HCT116 (cell line): ENCODE results near the gene KIRREL3. TPM values are rescaled to one million over a fixed set of nuclear protein-coding genes. Genes with fewer than 3 reads are reported as not detected.

Experiments
- ATAC-seq: fragments of 200-7000 bp; cut with Tn5 transposase; 2 replicates; pipeline ENCODE4 v1.9.1; 2020; ENCODE audit warnings: mild to moderate bottlenecking, moderate library complexity
- BruUV-seq: library from RNA; stranded (reverse); fragments of 400-500 nt; replicated peaks from 2 replicates; lab custom pipeline; 2021; lab: Mats Ljungman, UMichigan
- CTCF ChIA-PET: fragments of 300-600 bp; sonication (Branson Sonifier 250); formaldehyde crosslinking; loops from one replicate; lab custom pipeline; 2021; ENCODE audit warnings: antibody characterized with exemption; lab: Charles Lee
- POLR2A ChIA-PET: fragments of 300-600, 350-600 bp; sonication (Branson Sonifier 250); formaldehyde crosslinking; loops from one replicate; lab custom pipeline; 2021; ENCODE audit warnings: antibody characterized with exemption; lab: Charles Lee
- RAD21 ChIA-PET, 2 experiments: fragments of 300-600 bp; sonication (Branson Sonifier 250); formaldehyde crosslinking; loops; one replicate each; lab custom pipeline; 2023; ENCODE audit warnings: low total read pairs in 2 of 2; ENCODE audit not compliant: uncharacterized antibody in 2 of 2, unreplicated experiment in 2 of 2, low non-redundant PET in 1 of 2; lab: Charles Lee
- DNase-seq: peaks from one replicate; pipeline ENCODE4 v3.0.0-alpha.2; 2010; ENCODE audit warnings: low read depth, low spot score
- H2AFZ ChIP-seq: fragments of 200-600 bp; shearing (Covaris generic), sonication (generic); 2 replicates; pipeline ENCODE4 v1.6.1; 2017; ENCODE audit warnings: low read depth, mixed run types, mixed read lengths, antibody characterized with exemption, low read length; ENCODE audit not compliant: poor library complexity, severe bottlenecking
- H3K27ac ChIP-seq: 2 replicates; pipeline ENCODE4 v1.5.1; 2012; ENCODE audit warnings: low read depth, low read length
- H3K27me3 ChIP-seq: fragments of 200-600 bp; sonication (generic); 2 replicates; pipeline ENCODE4 v1.6.1; 2016; ENCODE audit warnings: mixed run types, low read length, mixed read lengths; ENCODE audit not compliant: insufficient read depth
- H3K36me3 ChIP-seq, 2 experiments: fragments of 200-500 bp in 1 of 2; fragments of 200-600 bp in 1 of 2; sonication (Bioruptor generic) in 1 of 2; sonication (generic) in 1 of 2; 2 replicates each; pipeline versions ENCODE4 v1.5.1 to v1.6.1; 2014 to 2016; ENCODE audit warnings: low read length in 2 of 2, inconsistent platforms in 1 of 2, mixed read lengths in 1 of 2, mixed run types in 1 of 2; ENCODE audit not compliant: insufficient read depth in 2 of 2, control insufficient read depth in 1 of 2
- H3K4me1 ChIP-seq, 2 experiments: fragments of 200-600 bp in 1 of 2; sonication (generic) in 1 of 2; 2 replicates each; pipeline versions ENCODE4 v1.5.1 to v1.6.1; 2012 to 2017; ENCODE audit warnings: low read length in 2 of 2, inconsistent platforms in 1 of 2, mild to moderate bottlenecking in 1 of 2, mixed read lengths in 1 of 2, mixed run types in 1 of 2, moderate library complexity in 1 of 2; ENCODE audit not compliant: insufficient read depth in 2 of 2, control insufficient read depth in 1 of 2
- H3K4me2 ChIP-seq: fragments of 200-600 bp; sonication (generic); 2 replicates; pipeline ENCODE4 v1.6.1; 2017; ENCODE audit warnings: mixed run types, low read length, mixed read lengths
- H3K4me3 ChIP-seq, 2 experiments: fragments of 200-600 bp in 1 of 2; sonication (generic) in 1 of 2; replicated peaks in 1 of 2; 2 replicates each; pipeline ENCODE4 v1.5.1; 2011 to 2016; ENCODE audit warnings: low read length in 2 of 2, control low read depth in 1 of 2, low read depth in 1 of 2, mild to moderate bottlenecking in 1 of 2, mixed read lengths in 1 of 2, mixed run types in 1 of 2
- H3K79me2 ChIP-seq: fragments of 200-600 bp; sonication (generic); 2 replicates; pipeline ENCODE4 v1.6.1; 2017; ENCODE audit warnings: mild to moderate bottlenecking, mixed run types, low read length, moderate library complexity, mixed read lengths; ENCODE audit not compliant: insufficient read depth
- H3K9ac ChIP-seq: fragments of 200-600 bp; sonication (generic); 2 replicates; pipeline ENCODE4 v1.6.1; 2016; ENCODE audit warnings: low read length, mixed read lengths
- H3K9me2 ChIP-seq: fragments of 200-600 bp; sonication (generic), shearing (Covaris generic); 2 replicates; pipeline ENCODE4 v1.6.1; 2017; ENCODE audit warnings: mixed run types, mild to moderate bottlenecking, moderate library complexity; ENCODE audit not compliant: insufficient read depth
- H3K9me3 ChIP-seq, 2 experiments: fragments of 200-500 bp in 1 of 2; fragments of 200-600 bp in 1 of 2; sonication (Bioruptor generic) in 1 of 2; sonication (generic) in 1 of 2; 2 replicates each; pipeline ENCODE4 v1.6.1; 2014 to 2017; ENCODE audit warnings: low read length in 2 of 2, mixed read lengths in 2 of 2, inconsistent platforms in 1 of 2, low read depth in 1 of 2, mild to moderate bottlenecking in 1 of 2, mixed run types in 1 of 2, moderate library complexity in 1 of 2; ENCODE audit not compliant: control insufficient read depth in 1 of 2, insufficient read depth in 1 of 2
- H4K20me1 ChIP-seq: fragments of 200-600 bp; sonication (generic), shearing (Covaris generic); 2 replicates; pipeline ENCODE4 v1.6.1; 2017; ENCODE audit warnings: mixed run types, mild to moderate bottlenecking, moderate library complexity; ENCODE audit not compliant: insufficient read depth
- CEBPB ChIP-seq: IDR thresholded peaks from 2 replicates; pipeline ENCODE4 v1.6.1; 2012; ENCODE audit warnings: low read depth
- EGR1 ChIP-seq: IDR thresholded peaks from 2 replicates; pipeline ENCODE4 v1.6.1; 2012; ENCODE audit warnings: low read depth
- ELF1 ChIP-seq: IDR thresholded peaks from 2 replicates; pipeline ENCODE4 v1.6.1; 2012; ENCODE audit warnings: low read depth, borderline replicate concordance
- EZH2 ChIP-seq: fragments of 200-600 bp; sonication (generic); IDR thresholded peaks from 2 replicates; pipeline ENCODE4 v1.6.1; 2017; ENCODE audit warnings: antibody characterized with exemption, mixed run types
- EZH2phosphoT487 ChIP-seq: fragments of 200-600 bp; IDR thresholded peaks from 2 replicates; pipeline ENCODE4 v1.6.1; 2018; ENCODE audit warnings: antibody characterized with exemption, borderline replicate concordance
- MAX ChIP-seq: IDR thresholded peaks from 2 replicates; pipeline ENCODE4 v1.6.1; 2012
- POLR2AphosphoS5 ChIP-seq: IDR thresholded peaks from 2 replicates; pipeline ENCODE4 v1.6.1; 2011; ENCODE audit warnings: mild to moderate bottlenecking, low read depth, low read length, moderate library complexity
- REST ChIP-seq: IDR thresholded peaks from 2 replicates; pipeline ENCODE4 v1.6.1; 2012; ENCODE audit warnings: low read depth
- SP1 ChIP-seq: IDR thresholded peaks from 2 replicates; pipeline ENCODE4 v1.6.1; 2012; ENCODE audit warnings: low read depth
- SRF ChIP-seq: IDR thresholded peaks from 2 replicates; pipeline ENCODE4 v1.6.1; 2012; ENCODE audit warnings: low read depth
- ZBTB33 ChIP-seq: IDR thresholded peaks from 2 replicates; pipeline ENCODE4 v1.6.1; 2011; ENCODE audit warnings: mild to moderate bottlenecking, low read length, moderate library complexity; ENCODE audit not compliant: insufficient replicate concordance; ENCODE audit errors: extremely low read depth
- ZFX ChIP-seq: fragments of 450-650 bp; IDR thresholded peaks from 2 replicates; pipeline ENCODE4 v1.6.1; 2017
- ZNF274 ChIP-seq: fragments of 200-500 bp; sonication (Bioruptor generic); IDR thresholded peaks from 2 replicates; pipeline ENCODE4 v1.6.1; 2014; ENCODE audit warnings: mild to moderate bottlenecking, low read depth, low read length, inconsistent platforms
- intact Hi-C: fragments of 100-400 bp; cut with micrococcal nuclease; formaldehyde crosslinking; loops from 2 replicates; pipeline ENCODE4 v1.10.0; 2022
- total RNA-seq: library from RNA; stranded (reverse); gene quantifications from one replicate; pipeline ENCODE4 v1.2.1, GENCODE V29; 2021; ENCODE audit not compliant: unreplicated experiment

The KIRREL3 gene
- total RNA-seq, 1 experiment from 2014 or later: not detected

- POLR2A ChIA-PET: no interaction called here
- no peaks in the 10 kb centered on the region for H3K9me3 ChIP-seq
- H3K36me3 ChIP-seq: no peaks in the 10 kb centered on the region
- CTCF ChIA-PET: interaction anchor here (1.1 to 1.2 kb wide), 2 partner anchors 13 to 18 kb away, joined by 3 read pairs; no protein-coding TSS in a partner anchor
- H3K4me3 ChIP-seq: no peak overlapping the region
- no peaks in the 10 kb centered on the region for H4K20me1 ChIP-seq
- intact Hi-C loops: no loop called here
- RAD21 ChIA-PET: no interaction called here
- H3K9ac ChIP-seq: no peak overlapping the region
- TF ChIP-seq SRF: no peak
- TF ChIP-seq REST: no peak
- no peak overlapping the region for H3K4me2 ChIP-seq
- no peak overlapping the region for H2AFZ ChIP-seq
- H3K27me3 ChIP-seq: peaks cover 40% of the 10 kb centered on the region
- H3K4me1 ChIP-seq: no peaks in the 10 kb centered on the region
- ATAC-seq (no peak), DNase-seq (no peak)
- no peaks in the 10 kb centered on the region for H3K79me2 ChIP-seq
- no TSS peak for BruUV-seq
- no peaks in the 10 kb centered on the region for H3K9me2 ChIP-seq
- H3K27ac ChIP-seq: no peak overlapping the region
Measured at GRCh38 chr11:126498281-126498680, 502.3 kb downstream of the KIRREL3 start.

- POLR2A ChIA-PET: no interaction called here
- intact Hi-C loops: no loop called here
- Histone ChIP-seq H3K79me2 (no peaks in the 10 kb centered on the region), H3K9me3 (no peaks in the 10 kb centered on the region), H3K27me3 (peaks cover 34% of the 10 kb centered on the region)
- RAD21 ChIA-PET: no interaction called here
- DNase-seq: no peak
- no peak for TF ChIP-seq ELF1
- no peak for TF ChIP-seq EGR1
- no peak for TF ChIP-seq ZFX
- TF ChIP-seq SP1: no peak
- no peak for TF ChIP-seq EZH2phosphoT487
- TF ChIP-seq ZBTB33: no peak
- no peak for TF ChIP-seq SRF
- no peak for TF ChIP-seq POLR2AphosphoS5
- no peak for TF ChIP-seq EZH2
- TF ChIP-seq MAX: no peak
- no peak for TF ChIP-seq ZNF274
- TF ChIP-seq CEBPB: no peak
- TF ChIP-seq, all 23 proteins: peak for 0
- H3K9ac ChIP-seq: no peak overlapping the region
- H3K4me3 ChIP-seq: no peak overlapping the region
- ATAC-seq: no peak
- H3K9me2 ChIP-seq: no peaks in the 10 kb centered on the region
- no peak overlapping the region for H2AFZ ChIP-seq
- no TSS peak for BruUV-seq
- CTCF ChIA-PET: interaction anchor here (1.1 to 1.2 kb wide), 2 partner anchors 12 to 17 kb away, joined by 3 read pairs; no protein-coding TSS in a partner anchor
- H3K27ac ChIP-seq: no peak overlapping the region
- no peaks in the 10 kb centered on the region for H3K4me1 ChIP-seq
- H4K20me1 ChIP-seq: no peaks in the 10 kb centered on the region
- no peaks in the 10 kb centered on the region for H3K36me3 ChIP-seq
- H3K4me2 ChIP-seq: no peak overlapping the region
Measured at GRCh38 chr11:126497581-126498122, 502.9 kb downstream of the KIRREL3 start.
